MM.1S (cell line): ENCODE measurements around the gene ZNF692.

ENCODE experiments used
- CTCF ChIP-seq: fragments of 300-600 bp; sonication (generic); IDR thresholded peaks from 2 replicates; pipeline ENCODE4 v1.5.1; 2016; ENCODE audit warnings: antibody characterized with exemption, low read length, mixed read lengths
- EZH2 ChIP-seq: fragments of 300-600 bp; sonication (generic); optimal IDR thresholded peaks from 2 replicates; pipeline ENCODE3; 2017; ENCODE audit warnings: low read depth, mild to moderate bottlenecking, antibody characterized with exemption, low read length, mixed read lengths
- EZH2phosphoT487 ChIP-seq: fragments of 300-600 bp; sonication (generic); IDR thresholded peaks from 2 replicates; pipeline ENCODE4 v1.6.1; 2018; ENCODE audit warnings: antibody characterized with exemption, low read length

GRCh38 chr1:248818505-248819374 is 40.1 kb downstream of the ZNF692 start:
- no peak for TF ChIP-seq CTCF
- TF ChIP-seq EZH2 = no peak
- TF ChIP-seq EZH2phosphoT487 = no peak
